HG03103 (cell line): ENCODE results near the gene PRKCE.

Source experiments
- ATAC-seq: cut with Tn5 transposase; IDR thresholded peaks from one replicate; pipeline ENCODE4 v1.9.1; 2021; ENCODE audit warnings: low read depth; ENCODE audit not compliant: unreplicated experiment

Gene PRKCE

DNA sequence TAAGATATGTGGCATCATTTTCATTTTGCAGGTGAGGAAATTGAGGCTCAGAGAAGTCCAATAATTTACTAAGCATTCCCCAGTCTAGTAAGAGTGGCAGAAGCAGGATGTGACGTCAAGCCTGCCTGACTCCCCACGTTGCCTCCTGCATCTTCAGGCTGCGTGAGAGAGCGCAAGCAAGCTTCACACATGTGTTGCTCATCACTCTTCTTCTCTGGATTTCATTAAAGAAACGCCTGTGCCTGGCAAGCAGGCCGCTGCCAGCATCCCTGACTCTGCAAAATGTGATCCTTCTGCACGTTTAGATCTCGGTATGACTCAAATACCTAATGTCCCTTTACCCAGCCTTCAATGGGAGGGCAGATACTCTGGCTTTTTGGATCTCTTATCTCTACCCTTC lies 96.8 kb downstream of the PRKCE start:
- no peak for ATAC-seq

DNA sequence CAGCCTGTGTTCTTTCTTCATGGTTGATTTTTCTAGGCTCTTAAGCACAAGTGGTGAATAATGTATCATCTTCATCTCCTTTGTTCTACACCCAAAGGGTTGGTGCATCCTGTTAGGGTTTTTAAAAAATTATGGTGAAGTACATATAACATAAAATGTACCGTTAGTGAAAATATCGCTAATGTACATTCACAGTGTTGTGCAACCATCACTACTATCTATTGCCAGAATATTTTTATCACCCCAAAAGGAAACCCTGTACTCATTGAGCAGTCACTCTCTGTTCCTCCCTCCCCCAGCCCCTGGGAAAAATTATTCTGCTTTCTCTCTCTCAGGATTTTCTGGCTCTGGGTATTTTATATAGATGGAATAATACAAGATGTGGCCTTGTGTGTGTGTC lies 98.5 kb downstream of the PRKCE start:
- ATAC-seq, result no peak

DNA sequence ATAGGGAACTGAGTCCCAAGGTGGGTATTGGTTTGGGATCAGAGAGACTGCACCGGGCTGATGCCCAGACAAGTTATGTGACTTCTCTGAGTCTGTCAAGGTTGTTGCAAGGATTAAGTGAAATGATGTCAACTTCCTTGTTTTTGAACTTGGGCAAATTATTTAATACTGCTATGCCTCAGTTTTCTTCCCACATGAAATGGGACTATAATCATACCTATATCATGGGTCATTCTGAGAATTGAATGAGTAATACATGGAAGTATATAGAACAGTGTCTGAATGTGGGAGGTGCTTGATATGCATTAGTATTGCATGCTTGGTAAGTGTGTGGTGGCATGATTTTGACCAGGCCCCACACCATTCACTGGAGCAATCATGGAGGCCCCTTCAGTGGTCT lies 99.0 kb downstream of the PRKCE start:
- ATAC-seq, result no peak

DNA sequence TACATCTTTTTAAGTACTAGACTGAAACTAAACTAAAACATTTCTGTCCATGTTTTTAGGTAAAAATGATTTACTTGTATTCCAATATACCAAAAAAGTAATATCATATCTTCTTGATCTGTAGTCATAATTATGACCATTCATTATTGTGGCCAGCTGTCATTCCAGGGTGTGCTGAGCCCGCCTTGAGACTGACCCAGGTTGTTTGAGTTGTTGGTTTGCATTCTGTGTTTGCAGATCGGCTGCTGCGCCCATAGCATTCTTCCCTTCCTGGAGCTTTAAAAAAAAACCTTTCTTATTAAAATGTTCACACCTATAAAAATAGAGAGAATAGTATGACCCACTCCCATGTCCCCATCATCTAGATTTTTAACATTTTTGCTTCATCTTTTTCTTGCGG lies 101.9 kb downstream of the PRKCE start:
- ATAC-seq, result no peak

DNA sequence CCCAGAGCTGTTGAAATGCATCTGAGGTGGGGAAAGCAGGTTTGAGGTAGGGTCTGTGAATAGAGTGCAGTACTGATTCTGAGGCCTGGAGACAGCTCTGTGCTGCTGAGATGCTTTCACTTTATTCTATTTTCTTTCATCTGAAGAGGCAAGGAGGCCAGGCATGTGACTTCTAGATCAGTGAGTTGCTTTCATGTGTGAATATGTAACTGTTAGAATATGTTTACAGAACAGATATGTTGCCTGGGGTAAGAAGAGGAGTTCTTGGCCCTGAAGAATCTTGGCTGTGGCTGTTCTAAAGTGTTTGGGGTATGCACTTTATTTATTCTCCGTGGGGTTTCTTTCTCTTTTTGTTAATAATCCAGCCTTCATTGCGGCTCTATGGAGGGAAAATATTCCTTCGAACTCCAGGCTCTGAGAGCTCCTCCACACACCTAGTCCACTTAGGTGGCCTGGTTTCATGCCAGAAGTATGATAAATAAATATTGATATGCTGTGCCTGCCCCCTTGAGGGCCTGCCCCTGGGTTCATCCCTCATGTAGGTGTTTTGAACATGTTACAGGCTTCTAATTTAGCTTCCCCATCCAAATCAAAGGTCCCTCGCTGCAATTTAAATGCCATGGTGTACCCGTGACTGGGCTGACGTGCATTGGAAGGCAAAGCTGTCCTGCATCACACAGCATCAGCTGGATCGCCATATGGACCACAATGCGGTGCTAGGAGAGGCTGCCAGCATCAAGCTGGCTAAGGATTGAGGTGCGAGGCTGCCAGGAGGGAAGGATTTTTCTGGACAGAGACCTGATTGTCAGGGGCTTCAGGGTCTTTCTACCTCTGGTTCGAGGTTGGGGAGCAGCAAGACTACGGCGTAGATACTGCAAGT lies 102.9 kb downstream of the PRKCE start:
- no peak for ATAC-seq

DNA sequence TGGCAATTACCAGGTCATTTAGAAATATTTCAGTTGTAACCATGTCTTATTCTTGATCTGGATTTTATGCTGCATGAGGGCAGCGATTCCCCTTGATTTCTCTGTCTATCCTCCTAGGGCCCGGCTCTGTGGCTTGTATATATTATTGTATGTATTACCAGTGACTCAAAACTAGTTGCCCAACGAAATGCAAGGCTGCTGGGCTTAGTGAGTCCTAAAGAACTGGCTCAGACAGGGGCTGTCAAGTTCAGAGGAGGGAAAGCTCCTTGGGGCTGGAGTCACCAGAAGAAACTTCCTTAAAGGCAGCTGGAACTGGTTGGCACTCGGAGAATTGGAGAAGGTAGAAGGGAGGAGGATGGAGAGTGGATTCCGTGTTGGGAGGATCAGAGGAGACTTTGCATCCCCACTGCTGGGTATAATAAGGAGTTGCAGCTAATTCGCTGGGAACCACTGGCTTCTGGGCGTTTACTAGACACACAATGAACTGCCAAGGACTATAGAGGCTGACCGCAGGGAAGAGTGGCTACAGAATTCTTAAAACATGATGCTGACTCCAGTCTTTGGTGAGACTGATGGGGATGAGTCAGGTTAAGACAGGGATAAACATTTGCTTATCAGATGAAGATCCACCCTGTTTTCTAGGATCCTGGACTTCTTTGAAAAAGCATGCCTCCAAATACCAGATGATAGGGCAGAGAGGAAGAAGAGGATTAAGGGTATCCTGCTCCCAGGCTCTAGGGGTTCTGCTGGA lies 104.3 kb downstream of the PRKCE start:
- no peak for ATAC-seq

DNA sequence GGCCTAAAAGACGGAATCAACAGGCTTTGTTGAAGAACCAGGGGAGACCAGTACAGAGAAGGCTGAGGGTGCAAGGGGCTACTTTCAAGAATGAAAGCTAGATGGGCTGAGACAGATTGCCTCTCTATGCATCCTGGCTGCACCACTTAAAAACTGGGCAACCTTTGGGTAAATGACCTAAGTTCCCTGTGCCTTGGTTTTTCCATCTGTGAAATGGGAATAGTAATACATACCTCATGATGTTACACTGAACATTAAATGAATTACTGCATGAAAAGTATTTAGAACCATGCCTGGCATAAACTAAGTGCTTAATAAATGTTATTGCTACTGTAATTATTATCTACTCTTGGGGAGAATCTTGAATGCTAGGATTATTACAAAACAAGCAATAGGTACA lies 106.5 kb downstream of the PRKCE start:
- ATAC-seq, result no peak

DNA sequence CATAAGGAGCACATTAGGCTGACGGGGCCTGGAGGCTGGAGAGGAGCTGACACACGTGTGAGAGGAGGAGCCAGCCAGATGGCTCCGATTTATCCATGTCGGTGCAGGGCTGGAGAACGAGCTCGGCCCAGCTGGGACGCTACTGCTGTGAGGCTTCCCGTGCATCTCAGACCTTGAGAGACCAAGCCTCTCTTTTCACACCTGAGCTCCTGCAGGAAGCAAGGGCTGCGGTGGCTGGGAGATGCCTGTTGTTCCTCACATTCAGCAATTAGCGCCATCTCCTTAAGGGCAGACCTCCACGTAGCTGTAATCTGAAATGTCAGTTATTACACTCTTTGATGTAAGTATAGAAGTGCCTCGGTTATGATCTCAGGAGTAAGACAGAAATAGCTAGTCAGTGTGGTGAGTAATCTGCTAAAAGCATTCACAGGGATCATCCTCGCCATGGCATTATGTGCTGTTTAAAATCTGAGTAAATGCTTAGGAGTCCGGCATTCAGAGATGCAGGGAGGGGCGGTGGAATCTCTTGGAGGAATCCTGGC lies 107.9 kb downstream of the PRKCE start:
- no peak for ATAC-seq

DNA sequence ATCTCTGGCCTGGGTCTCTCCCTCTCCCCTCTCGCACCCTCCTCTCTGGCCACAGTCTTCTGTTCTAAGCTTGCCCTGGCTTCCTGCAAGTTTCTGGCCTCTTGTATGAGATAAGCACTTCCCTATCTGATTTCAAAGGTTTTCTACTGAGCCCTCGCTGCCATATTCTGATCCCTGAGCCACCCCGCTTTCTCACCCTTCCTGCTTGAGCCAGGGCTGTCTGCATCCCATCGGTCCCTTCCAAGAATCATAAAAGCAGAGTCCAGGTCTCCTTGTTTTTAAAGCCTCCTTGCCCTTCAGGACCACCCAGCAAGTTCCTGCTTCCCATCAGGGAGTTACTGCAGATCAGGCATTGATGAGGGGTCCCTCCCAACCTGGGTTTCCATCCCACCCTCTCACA lies 110.2 kb downstream of the PRKCE start:
- no peak for ATAC-seq

DNA sequence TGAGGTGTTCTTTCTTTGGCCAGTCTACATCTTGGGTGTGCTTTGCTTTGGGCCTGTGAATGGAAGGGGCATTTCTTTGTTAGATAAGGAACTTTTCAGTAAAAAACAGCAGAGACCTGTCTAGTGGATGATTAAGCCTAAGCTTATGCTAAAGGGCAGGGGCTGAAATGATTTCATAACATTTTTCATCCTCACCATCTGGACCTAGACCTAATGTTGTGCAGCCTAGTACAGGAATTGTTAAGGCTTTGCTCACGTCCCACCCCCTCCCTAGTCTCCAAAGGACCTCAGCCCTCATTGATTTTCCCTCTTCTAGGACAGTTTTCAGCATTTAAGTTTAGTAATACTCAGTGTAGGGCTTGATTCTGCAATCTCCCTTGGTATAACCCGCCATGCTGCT lies 111.8 kb downstream of the PRKCE start:
- ATAC-seq, result no peak

DNA sequence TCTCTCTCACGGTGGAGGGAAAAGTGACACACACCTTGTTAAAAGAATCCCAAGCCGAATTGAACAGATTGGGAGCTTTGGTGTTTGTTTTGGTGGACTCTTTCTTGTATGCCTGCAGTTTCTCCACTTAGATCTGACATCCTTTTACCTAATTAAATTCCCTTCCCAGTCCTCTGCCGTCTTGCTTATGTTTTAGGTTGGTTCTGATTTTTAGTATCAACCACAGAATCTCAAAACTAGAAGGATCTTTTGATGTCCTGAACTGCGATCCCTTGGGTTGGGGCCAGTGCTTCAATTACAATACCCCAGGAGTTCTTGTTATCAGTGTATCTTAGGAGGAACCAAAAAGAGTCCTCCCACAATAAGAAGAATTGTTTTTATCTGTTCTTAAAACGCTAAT lies 112.3 kb downstream of the PRKCE start:
- no peak for ATAC-seq

DNA sequence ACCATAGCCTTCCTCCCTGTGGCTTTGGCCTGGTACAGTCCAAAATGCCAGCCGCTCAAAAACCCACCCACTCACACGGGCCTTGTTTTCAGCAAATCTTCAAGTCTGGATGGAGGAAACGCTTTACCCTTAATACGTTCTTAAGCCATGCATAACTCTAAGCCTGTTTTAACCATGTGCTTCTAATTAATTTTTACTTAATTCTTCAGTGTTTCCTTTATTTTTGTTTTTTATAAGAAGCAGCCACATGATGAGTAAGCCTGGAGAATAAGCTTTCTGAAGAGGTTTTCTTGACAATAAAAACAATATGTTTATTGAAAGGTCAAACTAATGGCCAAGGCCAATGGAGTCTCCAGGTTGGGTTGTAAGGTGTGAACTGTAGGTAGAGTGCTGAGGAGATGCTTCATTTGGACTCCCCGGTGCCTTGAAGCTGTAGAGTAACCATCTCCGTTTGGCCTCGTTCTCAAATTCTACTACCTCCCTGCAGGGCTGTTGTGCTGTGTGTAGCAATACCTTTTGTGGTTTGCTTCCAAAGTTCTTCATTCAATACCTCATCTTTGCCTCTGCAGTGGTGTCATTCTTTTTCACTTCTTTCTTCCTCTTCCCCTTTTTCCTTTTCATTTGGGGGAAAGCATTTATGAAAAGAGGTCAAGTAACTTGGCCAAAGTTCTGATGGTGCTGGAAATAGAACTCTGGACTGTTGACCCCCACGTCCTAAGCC lies 113.7 kb downstream of the PRKCE start:
- ATAC-seq, result no peak

DNA sequence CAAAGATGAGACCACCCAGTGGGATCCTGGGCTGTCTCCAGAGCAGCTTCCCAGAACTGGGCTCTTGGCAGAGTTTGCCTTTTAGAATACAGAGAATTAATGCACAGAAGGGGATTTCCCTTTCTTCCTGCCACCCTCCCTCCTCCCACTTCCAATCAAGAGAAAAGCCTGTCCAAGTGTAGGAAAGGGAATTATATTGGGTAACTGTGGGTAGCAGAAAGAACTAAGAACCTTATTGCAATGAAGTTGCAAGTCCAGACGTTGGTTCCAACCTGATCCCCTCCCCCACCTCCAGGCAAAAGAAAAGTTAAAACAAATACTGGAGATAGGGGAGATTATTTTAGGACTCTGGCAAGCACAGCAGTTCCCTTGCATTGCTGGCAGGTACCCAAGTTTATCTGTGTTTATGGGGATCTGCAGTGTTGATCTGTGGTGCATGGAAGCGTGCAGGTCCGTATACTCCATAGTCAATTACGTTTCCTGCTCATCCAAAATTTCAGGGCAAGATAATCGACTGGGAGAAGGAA lies 114.3 kb downstream of the PRKCE start:
- no peak for ATAC-seq

DNA sequence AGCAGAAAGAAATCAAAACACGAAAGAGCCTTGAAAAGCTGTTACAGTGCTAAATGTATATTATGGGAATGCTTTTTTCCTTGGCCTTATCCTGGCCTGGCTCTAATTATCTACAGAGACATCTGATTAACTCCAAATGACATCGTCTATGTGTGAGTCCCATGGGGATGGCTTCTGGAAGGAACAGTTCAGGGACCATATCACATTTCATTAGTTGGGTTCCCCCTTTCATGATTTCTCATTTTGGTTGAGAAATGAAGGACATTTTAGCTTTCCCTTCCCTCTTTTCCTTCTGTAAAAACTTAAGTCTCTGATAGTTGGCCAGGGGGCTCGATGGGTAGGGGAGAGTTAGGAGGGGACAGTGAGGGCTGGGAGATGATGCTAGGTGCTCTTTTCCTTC lies 116.7 kb downstream of the PRKCE start:
- ATAC-seq, result no peak

DNA sequence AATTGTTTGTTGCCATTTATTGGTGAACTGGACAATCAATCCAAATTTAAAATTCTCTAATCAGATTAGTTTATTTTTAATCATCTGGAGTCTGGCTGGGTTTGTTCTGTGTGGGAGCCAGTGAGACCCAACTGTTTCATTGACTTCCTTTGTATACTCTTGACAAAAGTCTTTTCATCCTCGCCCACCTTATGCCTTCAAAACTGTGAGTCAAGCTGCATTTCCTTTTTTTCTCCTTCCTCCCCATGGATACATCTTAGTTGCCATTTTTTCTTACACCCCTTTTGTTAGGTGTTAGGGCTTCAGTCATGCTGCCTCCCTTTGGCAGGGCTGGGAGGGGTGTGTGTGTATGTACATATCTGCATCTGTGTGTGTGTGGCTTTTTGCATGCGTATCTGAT lies 117.6 kb downstream of the PRKCE start:
- ATAC-seq, result no peak

DNA sequence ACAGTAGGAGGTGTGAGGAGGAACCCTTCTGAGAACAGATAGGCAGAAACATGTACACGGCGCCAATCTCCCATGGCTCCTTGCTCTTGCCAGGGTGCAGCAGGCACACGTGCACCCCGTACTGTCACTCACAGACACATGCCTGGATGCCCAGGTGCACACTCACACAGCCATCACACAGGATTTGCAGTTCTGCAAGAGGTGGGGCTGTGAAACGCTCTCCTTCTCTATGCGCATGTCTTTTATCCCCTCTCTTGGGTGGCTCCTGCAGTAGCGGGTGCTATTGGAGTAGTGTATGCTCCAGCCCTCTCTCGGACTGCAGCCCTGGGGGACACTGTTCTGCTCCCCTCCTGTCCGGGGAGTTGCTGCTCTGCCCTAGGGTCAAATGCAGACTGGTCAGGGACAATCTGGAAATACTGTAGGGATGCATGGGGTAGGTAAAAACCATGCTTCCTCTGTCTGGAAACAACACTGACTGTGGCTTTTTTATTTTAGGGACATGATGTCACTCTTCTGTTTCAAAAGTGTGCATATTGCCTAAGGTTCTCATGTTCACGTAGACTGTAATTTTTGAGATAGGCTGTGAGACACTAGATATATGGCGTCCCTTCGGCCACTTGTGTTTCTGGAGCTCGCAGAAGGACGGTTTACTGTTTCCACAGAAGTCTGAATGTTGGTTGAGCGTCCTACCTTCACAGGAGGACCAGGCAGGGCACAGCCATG lies 118.5 kb downstream of the PRKCE start:
- no peak for ATAC-seq

DNA sequence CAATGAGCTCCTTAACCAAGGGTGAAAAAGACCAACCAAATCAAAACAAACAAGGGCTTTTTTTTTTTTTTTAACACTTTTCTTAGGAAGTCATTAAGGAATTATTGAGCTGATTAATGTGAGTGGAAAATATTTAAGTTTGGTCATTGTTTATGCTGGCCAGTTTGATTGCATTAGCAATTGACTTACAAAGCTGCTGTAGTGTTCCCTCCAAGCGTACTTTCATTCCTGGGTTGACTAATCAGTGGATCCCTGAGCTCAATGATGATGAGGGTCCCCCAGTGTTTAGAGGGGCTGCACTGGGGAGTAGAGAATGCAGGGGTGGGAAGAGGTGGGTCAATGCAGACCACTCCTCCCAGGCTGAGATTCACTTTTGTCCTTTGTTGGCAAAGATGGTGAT lies 119.3 kb downstream of the PRKCE start:
- no peak for ATAC-seq

DNA sequence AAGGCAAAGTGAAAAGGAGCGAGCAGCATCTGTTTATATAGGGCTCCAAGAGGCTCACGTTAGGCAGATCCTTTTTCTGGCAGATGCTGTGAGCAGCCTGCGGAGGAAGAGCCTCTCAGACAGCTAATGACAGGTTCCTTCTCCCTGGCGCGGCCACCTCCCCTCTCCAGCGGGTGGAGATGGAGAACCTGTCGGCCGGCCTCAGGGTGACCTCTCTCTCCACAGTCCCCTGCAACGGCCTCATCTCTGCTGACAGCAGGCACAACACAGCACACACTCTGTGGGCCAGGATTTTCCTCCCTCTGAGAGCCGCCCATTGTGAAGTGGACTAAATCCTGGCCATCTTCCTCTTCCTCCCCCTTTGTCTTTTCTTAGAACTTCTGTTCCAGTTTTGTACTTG lies 119.8 kb downstream of the PRKCE start:
- ATAC-seq, result no peak

DNA sequence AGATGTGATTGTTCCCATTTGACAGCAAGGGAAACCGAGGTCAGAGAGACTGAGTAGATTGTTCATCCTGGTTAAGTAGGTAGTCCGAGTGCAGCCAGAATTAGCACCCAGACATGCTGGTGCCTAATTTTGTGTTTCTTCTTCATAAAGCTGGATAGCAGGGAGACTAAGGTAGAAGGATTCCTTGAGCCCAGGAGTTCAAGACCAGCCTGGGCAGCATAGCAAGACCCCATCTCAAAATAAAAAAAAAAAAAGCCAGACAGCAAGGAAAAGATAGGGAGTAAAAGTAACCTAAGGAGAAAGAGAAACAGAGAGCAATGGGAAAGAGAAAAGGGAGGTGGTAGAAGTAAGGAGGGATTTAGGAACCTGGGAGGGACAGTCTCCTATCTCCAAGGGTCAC lies 120.6 kb downstream of the PRKCE start:
- ATAC-seq, result no peak

DNA sequence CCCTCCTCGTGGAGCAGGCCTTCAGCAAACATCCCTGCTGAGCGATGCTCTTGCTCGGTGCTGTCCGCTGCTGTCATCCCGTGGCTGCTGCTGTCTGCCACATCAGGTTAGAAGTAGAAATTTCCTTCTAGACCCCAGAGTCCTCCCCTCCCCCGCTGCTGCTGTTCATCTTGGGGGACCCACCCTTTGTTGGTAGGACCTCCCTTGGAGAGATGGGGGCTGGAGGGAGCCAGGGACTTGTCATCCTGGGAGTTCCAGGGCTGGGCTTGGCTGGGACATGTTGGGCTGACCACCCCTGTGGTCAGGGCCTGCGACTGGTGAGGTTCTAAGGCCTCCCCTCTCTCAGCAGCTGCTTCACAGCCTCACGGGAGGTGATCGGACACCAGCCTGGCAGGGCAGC lies 122.4 kb downstream of the PRKCE start:
- no peak for ATAC-seq
